GM21381 (cell line): ENCODE measurements around the gene ZFAND6.
A peak's percentile ranks its signal among the peaks of the same experiment; 100 is the strongest.

Source experiments
- ATAC-seq: cut with Tn5 transposase; IDR thresholded peaks from one replicate; pipeline ENCODE4 v1.9.1; 2021; ENCODE audit warnings: mild to moderate bottlenecking, moderate library complexity; ENCODE audit not compliant: unreplicated experiment

Gene ZFAND6

GRCh38 chr15:80163217-80163616 lies 103.7 kb downstream of the ZFAND6 start:
- ATAC-seq: no peak

GRCh38 chr15:80163897-80164296 lies 104.4 kb downstream of the ZFAND6 start:
- ATAC-seq: no peak

GRCh38 chr15:80167936-80168335 lies 108.5 kb downstream of the ZFAND6 start:
- ATAC-seq: no peak

- no peak for ATAC-seq
These were observed 108.9 kb downstream of the ZFAND6 start for GRCh38 chr15:80168421-80168820.

- ATAC-seq: no peak
These were observed 110.4 kb downstream of the ZFAND6 start for GRCh38 chr15:80169768-80170357.

GRCh38 chr15:80170596-80170995 lies 111.1 kb downstream of the ZFAND6 start:
- ATAC-seq: no peak

- no peak for ATAC-seq
These were observed 112.3 kb downstream of the ZFAND6 start for GRCh38 chr15:80171787-80172186.

GRCh38 chr15:80172401-80172800 lies 112.9 kb downstream of the ZFAND6 start:
- no peak for ATAC-seq

- ATAC-seq: peak; percentile 75
These were observed 113.7 kb downstream of the ZFAND6 start for GRCh38 chr15:80173022-80173759.

GRCh38 chr15:80174017-80174746 lies 114.7 kb downstream of the ZFAND6 start:
- ATAC-seq: no peak

GRCh38 chr15:80175436-80175835 lies 116.0 kb downstream of the ZFAND6 start:
- ATAC-seq: no peak

- no peak for ATAC-seq
These were observed 117.0 kb downstream of the ZFAND6 start for GRCh38 chr15:80176443-80176842.

- no peak for ATAC-seq
These were observed 117.7 kb downstream of the ZFAND6 start for GRCh38 chr15:80177156-80177555.

- ATAC-seq: no peak
These were observed 119.7 kb downstream of the ZFAND6 start for GRCh38 chr15:80179025-80179759.

GRCh38 chr15:80179935-80180334 lies 120.5 kb downstream of the ZFAND6 start:
- ATAC-seq: no peak

GRCh38 chr15:80180468-80180867 lies 121.0 kb downstream of the ZFAND6 start:
- no peak for ATAC-seq

GRCh38 chr15:80180986-80181385 lies 121.5 kb downstream of the ZFAND6 start:
- no peak for ATAC-seq

GRCh38 chr15:80182611-80183261 lies 123.3 kb downstream of the ZFAND6 start:
- ATAC-seq: no peak

GRCh38 chr15:80183306-80183705 lies 123.8 kb downstream of the ZFAND6 start:
- ATAC-seq: no peak

- ATAC-seq: no peak
These were observed 124.4 kb downstream of the ZFAND6 start for GRCh38 chr15:80183886-80184285.

GRCh38 chr15:80184554-80184953 lies 125.1 kb downstream of the ZFAND6 start:
- ATAC-seq: no peak
